ENCODE results near the gene CBLB.
"Not testable (repeated sequence)": the region's sequence is repeated elsewhere in the genome, so short reads cannot be mapped to it uniquely, and the experiment has no call there.

CBLB gene

GRCh38 chr3:105781871-105782270 lies 86.9 kb downstream of the CBLB start:
- no peak for DNase-seq

GRCh38 chr3:105780107-105780506 lies 88.7 kb downstream of the CBLB start:
- no peak for DNase-seq

- no peak for DNase-seq
Measured at GRCh38 chr3:105775368-105775767, 93.4 kb downstream of the CBLB start.

GRCh38 chr3:105774444-105775180 lies 94.2 kb downstream of the CBLB start:
- no peak for DNase-seq

GRCh38 chr3:105773291-105773690 lies 95.5 kb downstream of the CBLB start:
- no peak for DNase-seq

- DNase-seq: no peak
Measured at GRCh38 chr3:105772635-105773034, 96.2 kb downstream of the CBLB start.

GRCh38 chr3:105771392-105771791 lies 97.4 kb downstream of the CBLB start:
- no peak for DNase-seq

GRCh38 chr3:105770410-105770809 lies 98.4 kb downstream of the CBLB start:
- DNase-seq: no peak

GRCh38 chr3:105767776-105768175 lies 101.0 kb downstream of the CBLB start:
- no peak for DNase-seq

- no peak for DNase-seq
Measured at GRCh38 chr3:105767216-105767615, 101.6 kb downstream of the CBLB start.

GRCh38 chr3:105765308-105765639 lies 103.5 kb downstream of the CBLB start:
- no peak for DNase-seq

- no peak for DNase-seq
Measured at GRCh38 chr3:105764378-105765307, 104.2 kb downstream of the CBLB start.

- no peak for DNase-seq
Measured at GRCh38 chr3:105763659-105764036, 105.2 kb downstream of the CBLB start.

GRCh38 chr3:105762749-105763658 lies 105.8 kb downstream of the CBLB start:
- DNase-seq: no peak

GRCh38 chr3:105762214-105762613 lies 106.6 kb downstream of the CBLB start:
- not testable (repeated sequence) for DNase-seq

GRCh38 chr3:105759442-105760078 lies 109.3 kb downstream of the CBLB start:
- no peak for DNase-seq

GRCh38 chr3:105758451-105758850 lies 110.4 kb downstream of the CBLB start:
- DNase-seq: no peak

- DNase-seq: no peak
Measured at GRCh38 chr3:105755121-105755886, 113.5 kb downstream of the CBLB start.

- no peak for DNase-seq
Measured at GRCh38 chr3:105752791-105753415, 115.9 kb downstream of the CBLB start.

GRCh38 chr3:105747696-105748095 lies 121.1 kb downstream of the CBLB start:
- no peak for DNase-seq

GRCh38 chr3:105747060-105747541 lies 121.7 kb downstream of the CBLB start:
- DNase-seq: no peak

All from activated T-cell treated with anti-CD3 and anti-CD28 coated beads, Interleukin-2, amount 50 U/mL, for 1 hour (primary cell).